Hair follicular keratinocyte (primary cell): ENCODE data around the gene CFC1B. TPM values are rescaled to one million over a fixed set of nuclear protein-coding genes. Genes with fewer than 3 reads are reported as not detected.

ENCODE experiments used
- total RNA-seq: library from RNA; depleted of rRNA; stranded (reverse); fragments of >200 nt; gene quantifications from 2 replicates; pipeline ENCODE4 v1.2.3, GENCODE V29; 2015

Gene CFC1B
- not detected in 2 replicates for total RNA-seq

GRCh38 chr2:130520992-130521391 is at the start of gene CFC1B:
Gene CFC1B (plus strand): TSS chr2:130521222. CDS start chr2:130521485, 263 bp downstream.

GRCh38 chr2:130509228-130509627 is 11.8 kb upstream of the CFC1B start, which contains the start of gene POTEI:
Gene POTEI (minus strand): TSS chr2:130509328. CDS start chr2:130509235, 93 bp downstream.

Other genes starting within 250 kb of the CFC1B start
- 127 and 174 TPM in 2 replicates for gene IMP4, start 178.3 kb upstream of the CFC1B start, total RNA-seq
- 14.0 and 14.6 TPM in 2 replicates for gene PTPN18, start 165.2 kb upstream of the CFC1B start, total RNA-seq
- gene POTEI, start 11.9 kb upstream of the CFC1B start, total RNA-seq = not detected in 2 replicates
- not detected in 2 replicates for gene CFC1, start 78.4 kb downstream of the CFC1B start, total RNA-seq
- gene POTEJ, start 90.2 kb downstream of the CFC1B start, total RNA-seq = not detected in 2 replicates
- gene GPR148, start 207.8 kb downstream of the CFC1B start, total RNA-seq = not detected in 2 replicates
- not detected in 2 replicates for gene AMER3, start 234.3 kb downstream of the CFC1B start, total RNA-seq